ENCODE measurements around the gene OVAAL. TPM values are rescaled to one million over a fixed set of nuclear protein-coding genes. Genes with fewer than 3 reads are reported as not detected.

The OVAAL gene
- total RNA-seq, 1 donor from 2014 or later = not detected

DNA sequence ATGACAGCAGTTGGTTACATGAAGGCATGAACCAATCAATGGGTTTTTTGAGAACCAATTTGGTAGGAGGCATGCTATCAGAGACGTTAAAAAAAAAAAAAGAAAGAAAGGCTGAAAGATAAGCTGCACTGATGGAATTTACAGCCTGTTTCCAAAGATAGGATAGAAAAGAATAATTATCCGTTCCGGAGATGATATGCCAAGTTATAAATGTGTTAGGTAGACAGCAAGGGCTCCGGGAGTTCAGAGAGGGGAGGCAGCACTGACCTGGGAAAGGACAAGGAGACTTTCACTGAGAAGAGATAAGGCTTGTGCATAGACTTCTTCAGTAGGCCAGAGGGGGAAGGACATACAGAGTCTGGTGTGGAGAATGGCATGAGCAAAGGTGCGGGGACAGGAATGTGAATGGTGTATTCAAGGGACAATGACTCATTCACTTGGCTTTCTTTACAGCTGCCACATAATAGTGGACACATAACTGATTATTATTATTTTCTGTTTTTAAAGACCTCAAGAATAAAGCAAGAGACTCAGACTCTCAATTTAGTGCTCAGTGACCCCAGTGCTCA, 31.6 kb upstream of the OVAAL start:
- Mint-ChIP-seq H3K4me1 (peaks cover 62% of the 10 kb centered on the region), H3K9me3 (no peaks in the 10 kb centered on the region), H3K4me3 (no peak overlapping the region), H3K36me3 (no peaks in the 10 kb centered on the region), H3K27ac (peak overlapping the region; percentile 64), H3K27me3 (ENCODE audit: low read depth) (no peaks in the 10 kb centered on the region)
- no peak for DNase-seq (ENCODE audit: low spot score in 2 of 2, unreplicated experiment in 2 of 2)
- TF ChIP-seq CTCF (IDR thresholded peaks at IDR 0.05; ENCODE audit: unreplicated experiment) = no peak

DNA sequence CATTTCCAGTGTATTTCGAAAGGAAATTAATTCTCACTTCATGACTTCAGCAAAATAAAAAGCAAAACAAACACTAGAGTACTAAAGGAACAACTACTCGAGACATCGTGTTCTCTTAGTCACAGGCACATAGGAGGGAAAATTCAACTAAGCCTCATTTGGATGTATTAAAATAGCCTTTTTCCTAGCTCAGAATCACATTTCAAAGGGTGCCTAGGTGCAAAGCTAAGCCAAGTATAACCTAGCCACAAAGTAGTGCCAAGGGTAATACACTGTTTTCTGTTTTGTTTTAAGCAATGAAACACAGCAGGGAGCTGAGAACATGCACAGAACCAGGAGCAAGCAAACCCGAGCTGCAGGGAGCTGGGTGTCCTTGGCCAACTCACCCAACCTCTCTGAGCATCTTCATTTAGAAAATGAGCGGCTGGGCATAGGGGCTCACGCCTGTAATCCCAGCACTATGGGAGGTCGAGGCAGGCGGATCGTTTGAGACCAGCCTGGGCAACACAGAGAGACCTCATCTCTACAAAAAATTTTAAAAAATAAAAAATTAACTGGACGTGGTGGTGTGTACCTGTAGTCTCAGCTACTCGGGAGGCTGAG, 29.8 kb upstream of the OVAAL start:
- no peak overlapping the region for H3K4me3 Mint-ChIP-seq
- no peaks in the 10 kb centered on the region for H3K36me3 Mint-ChIP-seq
- H3K27ac Mint-ChIP-seq = peak overlapping the region; percentile 22
- H3K27me3 Mint-ChIP-seq (ENCODE audit: low read depth) = no peaks in the 10 kb centered on the region
- no peak for DNase-seq (ENCODE audit: low spot score in 2 of 2, unreplicated experiment in 2 of 2)
- peaks cover 54% of the 10 kb centered on the region for H3K4me1 Mint-ChIP-seq
- TF ChIP-seq CTCF (IDR thresholded peaks at IDR 0.05; ENCODE audit: unreplicated experiment) = no peak
- H3K9me3 Mint-ChIP-seq = no peaks in the 10 kb centered on the region

- Mint-ChIP-seq H3K9me3 (no peaks in the 10 kb centered on the region), H3K36me3 (no peaks in the 10 kb centered on the region), H3K4me1 (peaks cover 47% of the 10 kb centered on the region), H3K4me3 (no peak overlapping the region), H3K27ac (peak overlapping the region; percentile 49), H3K27me3 (ENCODE audit: low read depth) (no peaks in the 10 kb centered on the region)
- no peak for DNase-seq (ENCODE audit: low spot score in 2 of 2, unreplicated experiment in 2 of 2)
- no peak for TF ChIP-seq CTCF (IDR thresholded peaks at IDR 0.05; ENCODE audit: unreplicated experiment)
These were observed 28.3 kb upstream of the OVAAL start for GRCh38 chr1:180530501-180530900.

- no peak for TF ChIP-seq CTCF (IDR thresholded peaks at IDR 0.05; ENCODE audit: unreplicated experiment)
- H3K4me3 Mint-ChIP-seq = no peak overlapping the region
- no peak overlapping the region for H3K27ac Mint-ChIP-seq
- no peaks in the 10 kb centered on the region for H3K36me3 Mint-ChIP-seq
- no peaks in the 10 kb centered on the region for H3K27me3 Mint-ChIP-seq (ENCODE audit: low read depth)
- H3K9me3 Mint-ChIP-seq = no peaks in the 10 kb centered on the region
- H3K4me1 Mint-ChIP-seq = peaks cover 32% of the 10 kb centered on the region
- no peak for DNase-seq (ENCODE audit: low spot score in 2 of 2, unreplicated experiment in 2 of 2)
These were observed 25.9 kb upstream of the OVAAL start for GRCh38 chr1:180532854-180533253.

DNA sequence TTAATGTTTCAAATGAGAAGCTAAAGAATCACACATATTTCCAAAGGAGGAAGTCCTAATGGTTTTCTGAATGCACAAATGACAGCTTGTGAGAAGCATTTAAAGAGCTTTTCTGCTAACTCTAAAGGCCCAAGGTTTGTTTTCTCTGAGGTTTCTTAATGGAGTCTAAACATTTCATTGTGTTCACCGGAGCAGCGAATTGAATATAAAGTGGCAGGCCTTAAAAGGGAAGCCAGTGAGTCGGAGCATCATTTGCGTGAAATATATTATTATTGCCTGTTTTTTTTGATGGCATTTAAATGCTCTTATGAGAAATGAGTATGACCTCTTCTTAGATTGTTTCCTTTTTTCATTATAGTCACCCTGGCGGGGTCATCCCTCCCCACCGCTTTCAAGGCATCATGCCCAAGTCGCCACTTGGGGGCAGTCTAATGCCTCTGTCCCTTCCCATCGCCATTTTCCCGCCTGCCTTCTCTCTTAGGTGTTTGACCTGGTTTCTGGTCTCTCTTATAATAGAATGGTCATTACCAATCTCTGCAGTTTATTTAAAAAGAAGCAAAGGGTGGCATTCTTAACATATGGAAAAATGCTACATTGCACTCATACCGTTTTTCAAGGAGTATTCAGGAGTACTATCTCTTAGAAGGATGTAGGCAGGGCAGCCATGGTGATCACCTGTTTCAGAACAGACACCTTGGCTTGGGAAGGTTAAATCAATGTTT, 25.3 kb upstream of the OVAAL start:
- Mint-ChIP-seq H3K9me3 (no peaks in the 10 kb centered on the region), H3K27ac (no peak overlapping the region), H3K4me3 (no peak overlapping the region), H3K4me1 (peaks cover 32% of the 10 kb centered on the region), H3K36me3 (no peaks in the 10 kb centered on the region), H3K27me3 (ENCODE audit: low read depth) (no peaks in the 10 kb centered on the region)
- peak; percentile 68 for TF ChIP-seq CTCF (IDR thresholded peaks at IDR 0.05; ENCODE audit: unreplicated experiment)
- peak; percentile 43 to 69 for DNase-seq (ENCODE audit: low spot score in 2 of 2, unreplicated experiment in 2 of 2)
